Fibroblast of lung (primary cell): ENCODE data around the gene PAPPA. TPM values are rescaled to one million over a fixed set of nuclear protein-coding genes. Genes with fewer than 3 reads are reported as not detected.

ENCODE experiments used
- DNase-seq, 2 donors: peaks; one replicate each; pipeline versions ENCODE4 v3.0.0 to v3.0.0-alpha.2; 2010; ENCODE audit warnings: low read depth in 2 of 2
- H2AFZ ChIP-seq: 2 replicates; pipeline ENCODE4 v1.5.1; 2012; ENCODE audit warnings: low read length, control low read depth, inconsistent platforms
- H3K27ac ChIP-seq: 2 replicates; pipeline ENCODE4 v1.5.1; 2011; ENCODE audit warnings: low read length, control low read depth; ENCODE audit not compliant: insufficient read depth
- H3K27me3 ChIP-seq: 2 replicates; pipeline ENCODE4 v1.5.1; 2011; ENCODE audit warnings: mild to moderate bottlenecking, low read length; ENCODE audit not compliant: control insufficient read depth, insufficient read depth
- H3K36me3 ChIP-seq: 2 replicates; pipeline ENCODE4 v1.5.1; 2011; ENCODE audit warnings: low read length; ENCODE audit not compliant: control insufficient read depth, insufficient read depth
- H3K4me1 ChIP-seq: 2 replicates; pipeline ENCODE4 v1.5.1; 2011; ENCODE audit warnings: low read length; ENCODE audit not compliant: control insufficient read depth, insufficient read depth; ENCODE audit errors: extremely low read depth
- H3K4me2 ChIP-seq: 2 replicates; pipeline ENCODE4 v1.5.1; 2011; ENCODE audit warnings: low read length, control low read depth; ENCODE audit not compliant: insufficient read depth; ENCODE audit errors: extremely low read depth
- H3K4me3 ChIP-seq, 4 experiments: fragments of 200-600 bp in 1 of 4; sonication (generic) in 1 of 4; replicated peaks in 1 of 4; 2 replicates each; pipeline ENCODE4 v1.5.1; 2011 to 2016; ENCODE audit warnings: low read length in 4 of 4, low read depth in 3 of 4, mild to moderate bottlenecking in 3 of 4, control low read depth in 2 of 4, inconsistent platforms in 1 of 4, mixed read lengths in 1 of 4; ENCODE audit not compliant: insufficient read depth in 1 of 4; ENCODE audit errors: control extremely low read depth in 1 of 4
- H3K79me2 ChIP-seq: 2 replicates; pipeline ENCODE4 v1.5.1; 2012; ENCODE audit warnings: mild to moderate bottlenecking, low read length, inconsistent platforms; ENCODE audit not compliant: control insufficient read depth, insufficient read depth
- H3K9ac ChIP-seq: 2 replicates; pipeline ENCODE4 v1.5.1; 2011; ENCODE audit warnings: mild to moderate bottlenecking, low read length, control low read depth; ENCODE audit not compliant: insufficient read depth
- H3K9me3 ChIP-seq: 2 replicates; pipeline ENCODE4 v1.5.1; 2012; ENCODE audit warnings: low read depth, low read length; ENCODE audit not compliant: control insufficient read depth, insufficient read depth
- H4K20me1 ChIP-seq: 2 replicates; pipeline ENCODE4 v1.5.1; 2011; ENCODE audit warnings: low read length; ENCODE audit not compliant: control insufficient read depth, insufficient read depth; ENCODE audit errors: extremely low read depth
- EZH2 ChIP-seq: IDR thresholded peaks from 2 replicates; pipeline ENCODE4 v1.5.1; 2012; ENCODE audit warnings: low read length, control low read depth, mild to moderate bottlenecking; ENCODE audit errors: missing control alignments
- polyA plus RNA-seq, 2 donors: library from polyadenylated mRNA; depleted of rRNA in 1 of 2; stranded (reverse) in 1 of 2; unstranded in 1 of 2; fragments of >200 nt; gene quantifications; 2 replicates each; pipeline ENCODE4 v1.2.1, GENCODE V29; 2011 to 2012; ENCODE audit warnings: missing spikeins in 1 of 2
- total RNA-seq: library from RNA; depleted of rRNA; stranded (reverse); fragments of >200 nt; gene quantifications from 2 replicates; pipeline ENCODE4 v1.2.1, GENCODE V29; 2014
- TF ChIP-seq, protein P1 (sequence below), 2 donors: IDR thresholded peaks in 1 of 2; conservative IDR thresholded peaks in 1 of 2; 1 replicate in 1 of 2; 2 replicates in 1 of 2; pipeline ENCODE4 v1.5.1; 2011 to 2012; ENCODE audit warnings: low read length in 2 of 2, control low read depth in 1 of 2, inconsistent platforms in 1 of 2, low read depth in 1 of 2, mild to moderate bottlenecking in 1 of 2

Gene PAPPA
- total and polyA plus RNA-seq, 2 donors (not counting 1 experiment from before 2014, with no cell fraction given), result 8.8 to 45.7 TPM

DNA sequence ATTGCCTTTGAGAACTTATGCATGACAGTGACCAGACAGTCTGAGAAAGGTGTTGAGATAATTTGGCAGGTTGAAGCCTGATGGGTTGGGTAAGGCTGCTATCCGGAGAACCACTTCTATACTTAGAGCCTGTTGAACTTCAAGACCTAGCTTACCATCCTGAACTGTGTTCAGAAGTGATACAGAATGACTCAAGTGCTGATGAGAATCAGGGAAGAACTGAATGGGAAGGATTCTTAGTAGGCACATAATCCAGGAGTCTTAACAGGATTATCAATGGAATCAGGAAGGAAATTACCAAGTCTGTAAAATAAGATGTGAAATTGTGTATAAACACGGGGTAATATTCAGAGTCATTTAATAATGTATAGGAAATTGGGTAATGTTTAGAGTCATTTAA is 9.0 kb upstream of the PAPPA start:
- DNase-seq, result no peak
- no peaks in the 10 kb centered on the region for H3K36me3 ChIP-seq
- no peak overlapping the region for H3K27ac ChIP-seq
- H3K4me3 ChIP-seq, result no peak overlapping the region
- H3K27me3 ChIP-seq, result no peaks in the 10 kb centered on the region
- H3K79me2 ChIP-seq, result no peaks in the 10 kb centered on the region
- TF ChIP-seq EZH2, result no peak
- TF ChIP-seq, protein P1, sequence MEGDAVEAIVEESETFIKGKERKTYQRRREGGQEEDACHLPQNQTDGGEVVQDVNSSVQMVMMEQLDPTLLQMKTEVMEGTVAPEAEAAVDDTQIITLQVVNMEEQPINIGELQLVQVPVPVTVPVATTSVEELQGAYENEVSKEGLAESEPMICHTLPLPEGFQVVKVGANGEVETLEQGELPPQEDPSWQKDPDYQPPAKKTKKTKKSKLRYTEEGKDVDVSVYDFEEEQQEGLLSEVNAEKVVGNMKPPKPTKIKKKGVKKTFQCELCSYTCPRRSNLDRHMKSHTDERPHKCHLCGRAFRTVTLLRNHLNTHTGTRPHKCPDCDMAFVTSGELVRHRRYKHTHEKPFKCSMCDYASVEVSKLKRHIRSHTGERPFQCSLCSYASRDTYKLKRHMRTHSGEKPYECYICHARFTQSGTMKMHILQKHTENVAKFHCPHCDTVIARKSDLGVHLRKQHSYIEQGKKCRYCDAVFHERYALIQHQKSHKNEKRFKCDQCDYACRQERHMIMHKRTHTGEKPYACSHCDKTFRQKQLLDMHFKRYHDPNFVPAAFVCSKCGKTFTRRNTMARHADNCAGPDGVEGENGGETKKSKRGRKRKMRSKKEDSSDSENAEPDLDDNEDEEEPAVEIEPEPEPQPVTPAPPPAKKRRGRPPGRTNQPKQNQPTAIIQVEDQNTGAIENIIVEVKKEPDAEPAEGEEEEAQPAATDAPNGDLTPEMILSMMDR (conservative IDR thresholded peaks at IDR 0.05 in 1 of 2, IDR thresholded peaks at IDR 0.05 in 1 of 2; ENCODE audit: low read depth in 1 of 2, low read length in 2 of 2), result no peak
- no peak overlapping the region for H2AFZ ChIP-seq
- H3K4me2 ChIP-seq, result no peak overlapping the region
- no peaks in the 10 kb centered on the region for H3K9me3 ChIP-seq
- H4K20me1 ChIP-seq, result no peaks in the 10 kb centered on the region
- peaks cover 3% of the 10 kb centered on the region for H3K4me1 ChIP-seq
- H3K9ac ChIP-seq, result no peak overlapping the region

GRCh38 chr9:116145036-116145435 is 8.6 kb upstream of the PAPPA start:
- Histone ChIP-seq H3K27me3 (no peaks in the 10 kb centered on the region), H3K27ac (no peak overlapping the region), H3K9me3 (no peaks in the 10 kb centered on the region), H4K20me1 (no peaks in the 10 kb centered on the region), H2AFZ (no peak overlapping the region), H3K4me2 (no peak overlapping the region), H3K9ac (no peak overlapping the region), H3K36me3 (no peaks in the 10 kb centered on the region), H3K4me3 (no peak overlapping the region), H3K79me2 (no peaks in the 10 kb centered on the region), H3K4me1 (peaks cover 3% of the 10 kb centered on the region)
- TF ChIP-seq, protein P1 (conservative IDR thresholded peaks at IDR 0.05 in 1 of 2, IDR thresholded peaks at IDR 0.05 in 1 of 2; ENCODE audit: low read depth in 1 of 2, low read length in 2 of 2), result no peak
- TF ChIP-seq EZH2, result no peak
- DNase-seq, result no peak

GRCh38 chr9:116147821-116148220 is 5.8 kb upstream of the PAPPA start:
- no peak overlapping the region for H3K4me2 ChIP-seq
- no peaks in the 10 kb centered on the region for H3K9me3 ChIP-seq
- no peak overlapping the region for H3K27ac ChIP-seq
- no peak for TF ChIP-seq EZH2
- TF ChIP-seq, protein P1 (conservative IDR thresholded peaks at IDR 0.05 in 1 of 2, IDR thresholded peaks at IDR 0.05 in 1 of 2; ENCODE audit: low read depth in 1 of 2, low read length in 2 of 2), result no peak
- H3K27me3 ChIP-seq, result no peaks in the 10 kb centered on the region
- no peaks in the 10 kb centered on the region for H3K36me3 ChIP-seq
- H2AFZ ChIP-seq, result no peak overlapping the region
- H4K20me1 ChIP-seq, result no peaks in the 10 kb centered on the region
- H3K79me2 ChIP-seq, result no peaks in the 10 kb centered on the region
- H3K4me1 ChIP-seq, result peaks cover 4% of the 10 kb centered on the region
- DNase-seq, result no peak
- H3K4me3 ChIP-seq, result no peak overlapping the region
- H3K9ac ChIP-seq, result no peak overlapping the region
